CD14-positive monocyte (primary cell): Measurements from ENCODE around the gene LCN2. TPM values are rescaled to one million over a fixed set of nuclear protein-coding genes. Genes with fewer than 3 reads are reported as not detected.

Source experiments
- DNase-seq, 3 donors: peaks; one replicate each; pipeline ENCODE4 v3.0.0-alpha.2; 2011 to 2022
- H2AFZ ChIP-seq: 2 replicates; pipeline ENCODE4 v1.6.0; 2012; ENCODE audit warnings: mild to moderate bottlenecking, low read depth, low read length, inconsistent platforms; ENCODE audit not compliant: insufficient read depth, poor library complexity, severe bottlenecking
- H3K27ac ChIP-seq, 2 donors: 1 replicate in 1 of 2; 2 replicates in 1 of 2; pipeline ENCODE4 v1.5.1; 2012 to 2013; ENCODE audit warnings: low read length in 2 of 2, control low read depth in 1 of 2, inconsistent platforms in 1 of 2, low read depth in 1 of 2, mild to moderate bottlenecking in 1 of 2
- H3K27me3 ChIP-seq, 2 donors: one replicate each; pipeline versions ENCODE4 v1.6.0 to v1.6.1; 2011 to 2013; ENCODE audit warnings: low read length in 2 of 2; ENCODE audit not compliant: control insufficient read depth in 2 of 2, insufficient read depth in 2 of 2
- H3K36me3 ChIP-seq, 2 donors: replicated peaks in 1 of 2; 1 replicate in 1 of 2; 2 replicates in 1 of 2; pipeline versions ENCODE4 v1.5.1 to v1.6.1; 2012 to 2013; ENCODE audit warnings: low read length in 2 of 2, control low read depth in 1 of 2, inconsistent platforms in 1 of 2, mild to moderate bottlenecking in 1 of 2; ENCODE audit not compliant: insufficient read depth in 2 of 2, control insufficient read depth in 1 of 2
- H3K4me1 ChIP-seq, 2 donors: 1 replicate in 1 of 2; 2 replicates in 1 of 2; pipeline versions ENCODE4 v1.5.1 to v1.6.1; 2012 to 2013; ENCODE audit warnings: low read length in 2 of 2, control low read depth in 1 of 2, inconsistent platforms in 1 of 2, mild to moderate bottlenecking in 1 of 2, moderate library complexity in 1 of 2; ENCODE audit not compliant: insufficient read depth in 2 of 2, control insufficient read depth in 1 of 2
- H3K4me2 ChIP-seq: replicated peaks from 2 replicates; pipeline ENCODE3; 2012; ENCODE audit warnings: low read length, moderate library complexity, mild to moderate bottlenecking; ENCODE audit not compliant: poor library complexity, severe bottlenecking; ENCODE audit errors: extremely low read depth
- H3K4me3 ChIP-seq, 3 experiments: fragments of 200-600 bp in 1 of 3; sonication (generic) in 1 of 3; replicated peaks in 1 of 3; 1 replicate in 2 of 3; 2 replicates in 1 of 3; pipeline ENCODE4 v1.5.1; 2011 to 2013; ENCODE audit warnings: low read length in 3 of 3, mild to moderate bottlenecking in 3 of 3, control low read depth in 2 of 3, low read depth in 2 of 3, inconsistent platforms in 1 of 3, moderate library complexity in 1 of 3
- H3K79me2 ChIP-seq: 2 replicates; pipeline ENCODE4 v1.6.0; 2012; ENCODE audit warnings: mild to moderate bottlenecking, control low read depth, inconsistent platforms, low read length, moderate library complexity; ENCODE audit not compliant: insufficient read depth
- H3K9ac ChIP-seq: 2 replicates; pipeline ENCODE4 v1.6.0; 2017; ENCODE audit warnings: low read length, mild to moderate bottlenecking; ENCODE audit not compliant: insufficient read depth, poor library complexity, severe bottlenecking
- H3K9me3 ChIP-seq, 2 donors: replicated peaks in 1 of 2; 1 replicate in 1 of 2; 2 replicates in 1 of 2; pipeline versions ENCODE4 v1.5.1 to v1.6.1; 2012 to 2013; ENCODE audit warnings: low read length in 2 of 2, control low read depth in 1 of 2; ENCODE audit not compliant: control insufficient read depth in 1 of 2, insufficient read depth in 1 of 2
- H4K20me1 ChIP-seq: 2 replicates; pipeline ENCODE4 v1.6.0; 2012; ENCODE audit warnings: mild to moderate bottlenecking, low read length, control low read depth, moderate library complexity; ENCODE audit not compliant: insufficient read depth
- H3K27ac Mint-ChIP-seq, 7 donors: one replicate each; pipeline ENCODE4 v1.8.0; 2020; ENCODE audit warnings: mild to moderate bottlenecking in 7 of 7, mixed read lengths in 7 of 7, moderate library complexity in 6 of 7, inconsistent platforms in 2 of 7
- H3K27me3 Mint-ChIP-seq, 3 donors: one replicate each; pipeline ENCODE4 v1.8.0; 2021 to 2022; ENCODE audit warnings: low read depth in 3 of 3, mild to moderate bottlenecking in 3 of 3, mixed read lengths in 3 of 3, moderate library complexity in 3 of 3, inconsistent platforms in 1 of 3
- H3K36me3 Mint-ChIP-seq, 2 donors: one replicate each; pipeline ENCODE4 v1.8.0; 2020; ENCODE audit warnings: mixed read lengths in 2 of 2, inconsistent platforms in 1 of 2, mild to moderate bottlenecking in 1 of 2
- H3K4me1 Mint-ChIP-seq: one replicate; pipeline ENCODE4 v1.8.0; 2020; ENCODE audit warnings: mild to moderate bottlenecking, mixed read lengths
- H3K4me3 Mint-ChIP-seq, 2 donors: one replicate each; pipeline ENCODE4 v1.8.0; 2020; ENCODE audit warnings: mild to moderate bottlenecking in 2 of 2, mixed read lengths in 2 of 2, moderate library complexity in 1 of 2
- H3K9me3 Mint-ChIP-seq, 7 donors: one replicate each; pipeline ENCODE4 v1.8.0; 2020 to 2022; ENCODE audit warnings: mixed read lengths in 7 of 7, mild to moderate bottlenecking in 6 of 7, moderate library complexity in 6 of 7, inconsistent platforms in 2 of 7
- CTCF ChIP-seq: fragments of 200-600 bp; IDR thresholded peaks from one replicate; pipeline ENCODE4 v1.8.0; 2022; ENCODE audit warnings: antibody characterized with exemption, mild to moderate bottlenecking
- WGBS: methylation state at CpG from one replicate; pipeline ENCODE4 v1.1.5; 2013; ENCODE audit warnings: missing lambda C conversion rate; ENCODE audit not compliant: insufficient coverage; 5-methylcytosine and 5-hydroxymethylcytosine counted together
- intact Hi-C, 2 donors: fragments of 100-400 bp; cut with micrococcal nuclease; formaldehyde crosslinking; loops; one replicate each; pipeline versions ENCODE4 v1.15.0 to v1.15.1; 2023
- polyA plus RNA-seq, 3 donors: library from polyadenylated mRNA; depleted of rRNA in 1 of 3; unstranded in 2 of 3; stranded (reverse) in 1 of 3; fragments of 300-500 nt in 2 of 3; fragments of >200 nt in 1 of 3; fragmentation: Illumina TruSeq in 2 of 3; gene quantifications; 1 replicate in 2 of 3; 2 replicates in 1 of 3; pipeline ENCODE4 v1.2.3, GENCODE V29; 2012 to 2021

The LCN2 gene
- polyA plus RNA-seq, 3 donors = 0.83 TPM; not detected in 2

- H3K4me3 Mint-ChIP-seq = no peak overlapping the region
- Histone ChIP-seq H3K27ac (no peak overlapping the region), H3K79me2 (no peaks in the 10 kb centered on the region), H3K4me2 (no peak overlapping the region), H3K4me3 (no peak overlapping the region), H3K27me3 (no peaks in the 10 kb centered on the region), H3K9ac (no peak overlapping the region), H2AFZ (no peak overlapping the region), H3K4me1 (peaks cover 6 to 7% of the 10 kb centered on the region in 2 donors), H4K20me1 (no peaks in the 10 kb centered on the region), H3K9me3 (no peaks in the 10 kb centered on the region), H3K36me3 (no peaks in the 10 kb centered on the region)
- no peak for TF ChIP-seq CTCF
- H3K27ac Mint-ChIP-seq = no peak overlapping the region
- DNase-seq = no peak
- intact Hi-C loops = no loop called here
- H3K36me3 Mint-ChIP-seq = no peaks in the 10 kb centered on the region
- H3K9me3 Mint-ChIP-seq = no peaks in the 10 kb centered on the region
- WGBS = 100% methylated on average over 4 of the region's 5 CpGs
- H3K4me1 Mint-ChIP-seq = peaks cover 6% of the 10 kb centered on the region
- H3K27me3 Mint-ChIP-seq = peaks cover 0 to 12% (median 3%) of the 10 kb centered on the region in 3 donors
Measured at GRCh38 chr9:128148509-128149000, 698 bp upstream of the LCN2 start.

- no peaks in the 10 kb centered on the region for H3K9me3 ChIP-seq
- TF ChIP-seq CTCF = no peak
- no peaks in the 10 kb centered on the region for H3K9me3 Mint-ChIP-seq
- 40% methylated on average over 6 of the region's 11 CpGs for WGBS
- H2AFZ ChIP-seq = no peak overlapping the region
- no peak for DNase-seq
- H3K4me1 ChIP-seq = no peaks in the 10 kb centered on the region
- H3K27ac Mint-ChIP-seq = no peak overlapping the region
- peaks cover 0 to 12% (median 5%) of the 10 kb centered on the region in 3 donors for H3K27me3 Mint-ChIP-seq
- intact Hi-C loops = no loop called here
- no peak overlapping the region for H3K4me3 ChIP-seq
- no peaks in the 10 kb centered on the region for H3K36me3 Mint-ChIP-seq
- H3K9ac ChIP-seq = no peak overlapping the region
- no peaks in the 10 kb centered on the region for H4K20me1 ChIP-seq
- H3K4me1 Mint-ChIP-seq = no peaks in the 10 kb centered on the region
- no peaks in the 10 kb centered on the region for H3K27me3 ChIP-seq
- no peaks in the 10 kb centered on the region for H3K36me3 ChIP-seq
- no peaks in the 10 kb centered on the region for H3K79me2 ChIP-seq
- H3K27ac ChIP-seq = no peak overlapping the region
- no peak overlapping the region for H3K4me3 Mint-ChIP-seq
- H3K4me2 ChIP-seq = no peak overlapping the region
Measured at GRCh38 chr9:128149951-128150593, 819 bp downstream of the LCN2 start.
